Stimulated activated CD8-positive, alpha-beta memory T cell treated with anti-CD3 and anti-CD28 coated beads, Interleukin-4, amount 100 ng/mL, for 48 hours (primary cell): ENCODE measurements around the gene JAK1.
"Not testable (repeated sequence)": the region's sequence is repeated elsewhere in the genome, so short reads cannot be mapped to it uniquely, and the experiment has no call there.

Source experiments
- DNase-seq: peaks from one replicate; pipeline ENCODE4 v3.0.0-alpha.2; 2020

JAK1 gene

DNA sequence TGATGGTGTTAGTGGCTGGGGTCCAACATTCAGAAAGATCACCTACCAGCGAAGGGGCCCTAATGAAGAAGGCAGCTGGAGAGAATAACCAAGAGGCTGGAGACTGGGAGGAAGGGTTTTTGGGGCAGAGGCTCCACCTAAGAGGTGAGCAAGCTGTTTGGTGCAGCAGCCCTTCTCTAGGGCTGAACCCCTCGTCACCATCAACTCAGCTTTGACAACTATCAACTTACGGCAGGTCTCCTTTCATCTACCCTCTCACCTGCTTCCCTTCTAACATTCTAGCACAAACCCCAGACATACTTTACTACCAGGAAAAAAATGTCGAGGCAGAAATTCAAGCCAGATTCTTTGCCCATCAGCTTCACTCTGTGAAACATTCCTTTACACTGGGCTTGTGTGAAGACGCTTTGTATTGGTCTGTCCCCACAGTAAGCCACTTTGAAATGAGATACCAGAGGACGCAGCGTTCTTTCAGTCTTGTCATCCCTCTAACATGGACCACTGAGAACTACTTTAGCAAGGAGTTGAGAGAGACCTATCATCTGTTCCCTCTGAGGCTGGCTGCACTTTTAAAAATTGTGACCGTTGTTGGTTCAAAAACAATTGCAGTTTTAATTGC, 136.8 kb downstream of the JAK1 start:
- DNase-seq: no peak

DNA sequence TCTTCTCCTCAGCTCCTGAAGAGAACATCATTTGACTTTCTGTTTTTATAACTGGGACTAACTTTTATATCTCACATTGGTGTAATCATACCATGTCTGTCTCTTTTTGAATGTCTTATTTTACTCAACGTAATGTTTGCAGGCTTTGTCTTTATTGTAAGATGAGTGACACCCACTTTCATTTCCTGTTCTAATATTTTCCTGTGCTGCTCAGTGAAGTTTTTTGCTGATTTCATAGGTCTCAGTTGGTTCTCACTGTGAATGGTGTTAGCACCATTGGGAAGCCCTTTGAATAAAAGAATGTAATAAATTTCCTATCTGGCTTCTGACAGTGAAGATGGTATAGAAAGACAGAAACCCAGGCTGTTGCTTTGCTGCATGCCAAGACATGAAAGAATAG, 137.5 kb downstream of the JAK1 start:
- no peak for DNase-seq

DNA sequence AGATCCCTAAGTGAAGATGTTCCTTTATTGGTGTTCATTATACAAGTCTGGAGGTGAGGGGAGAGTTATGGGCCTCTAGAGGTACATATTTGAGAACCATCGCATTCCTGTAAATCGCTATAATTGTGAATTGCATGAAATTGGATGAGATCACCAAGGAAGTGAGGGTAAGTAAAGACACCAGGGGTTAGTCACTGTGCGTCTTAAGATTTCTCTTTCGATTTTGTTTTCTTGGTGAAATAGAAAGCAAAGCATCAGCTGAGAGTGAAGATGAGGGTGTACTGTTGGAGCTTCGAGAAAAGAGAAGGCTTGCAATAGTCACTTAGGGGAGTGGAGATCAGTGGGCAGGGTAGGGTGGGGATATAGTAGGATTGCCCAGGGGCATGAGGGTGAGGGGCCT, 139.4 kb downstream of the JAK1 start:
- DNase-seq: no peak

DNA sequence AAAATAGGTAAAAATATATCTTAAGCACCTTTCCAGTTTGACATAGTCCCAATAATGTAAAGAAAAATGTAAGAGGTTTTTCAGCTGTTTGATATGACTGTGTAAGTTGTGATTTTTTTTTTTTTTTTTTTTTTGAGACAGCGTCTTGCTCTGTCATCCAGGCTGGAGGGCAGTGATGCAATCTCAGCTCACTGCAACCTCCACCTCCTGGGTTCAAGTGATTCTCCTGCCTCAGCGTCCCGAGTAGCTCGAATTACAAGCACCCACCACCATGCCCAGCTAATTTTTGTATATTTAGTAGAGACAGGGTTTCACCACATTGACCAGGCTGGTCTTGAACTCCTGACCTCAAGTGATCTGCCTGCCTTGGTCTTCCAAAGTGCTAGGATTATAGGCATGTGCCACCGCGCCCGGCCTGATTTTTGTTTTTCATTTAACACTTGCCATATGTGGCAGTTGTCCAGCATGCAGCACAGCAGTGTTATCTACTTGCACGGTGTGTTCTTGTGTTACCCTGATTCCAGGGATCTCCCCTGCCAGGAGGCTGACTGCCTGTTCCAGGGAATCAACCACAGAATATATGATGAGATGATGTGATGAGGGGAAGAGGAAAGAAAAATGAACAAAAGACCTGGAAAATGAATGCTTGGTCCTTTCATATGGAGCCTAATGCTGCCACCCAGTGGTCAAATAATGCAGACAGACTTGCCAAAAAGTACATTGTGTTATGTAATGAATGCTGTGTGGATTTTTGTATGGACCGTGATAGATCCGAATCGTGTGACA, 142.5 kb downstream of the JAK1 start:
- peak; percentile 67 for DNase-seq

DNA sequence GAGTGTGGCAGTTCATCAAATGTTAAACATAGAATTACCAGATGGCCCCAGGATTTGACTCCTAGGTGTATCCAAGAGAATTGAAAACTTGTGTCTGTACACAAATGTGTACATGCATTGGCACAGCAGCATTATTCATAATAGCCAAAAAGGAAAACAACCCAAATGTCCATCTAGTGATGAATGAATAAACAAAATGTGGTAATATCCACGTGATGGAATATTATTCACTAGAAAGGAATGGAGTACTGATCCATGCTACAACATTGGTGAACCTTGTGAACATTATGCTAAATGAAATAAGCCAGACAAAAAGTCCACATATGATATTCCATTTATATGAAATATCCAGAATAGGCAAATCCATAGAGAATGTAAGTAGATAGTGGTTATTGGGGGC, 143.7 kb downstream of the JAK1 start:
- DNase-seq: no peak

DNA sequence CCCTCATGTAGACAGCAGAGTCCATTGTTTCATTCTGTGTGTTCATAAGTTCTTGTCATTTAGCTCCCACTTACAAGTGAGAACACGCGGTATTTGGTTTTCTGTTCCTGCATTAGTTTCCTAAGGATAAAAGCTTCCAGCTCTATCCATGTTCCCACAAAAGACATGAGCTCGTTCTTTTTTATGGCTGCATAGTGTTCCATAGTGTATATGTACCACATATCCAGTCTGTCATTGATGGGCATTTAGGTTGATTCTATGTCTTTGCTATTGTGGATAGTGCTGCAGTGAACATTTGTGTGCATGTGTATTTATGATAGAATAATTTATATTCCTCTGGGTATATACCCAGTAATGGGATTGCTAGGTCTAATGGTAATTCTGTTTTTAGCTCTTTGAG, 145.8 kb downstream of the JAK1 start:
- DNase-seq: not testable (repeated sequence)

DNA sequence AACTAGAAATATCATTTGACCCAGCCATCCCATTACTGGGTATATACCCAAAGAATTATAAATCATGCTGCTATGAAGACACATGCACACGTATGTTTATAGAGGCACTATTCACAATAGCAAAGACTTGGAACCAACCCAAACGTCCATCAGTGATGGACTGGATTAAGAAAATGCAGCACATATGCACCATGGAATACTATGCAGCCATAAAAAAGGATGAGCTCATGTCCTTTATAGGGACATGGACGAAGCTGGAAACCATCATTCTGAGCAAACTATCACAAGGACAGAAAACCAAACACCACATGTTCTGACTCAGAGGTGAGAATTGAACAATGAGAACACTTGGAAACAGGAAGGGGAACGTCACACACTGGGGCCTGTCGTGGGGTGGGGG, 149.0 kb downstream of the JAK1 start:
- not testable (repeated sequence) for DNase-seq

DNA sequence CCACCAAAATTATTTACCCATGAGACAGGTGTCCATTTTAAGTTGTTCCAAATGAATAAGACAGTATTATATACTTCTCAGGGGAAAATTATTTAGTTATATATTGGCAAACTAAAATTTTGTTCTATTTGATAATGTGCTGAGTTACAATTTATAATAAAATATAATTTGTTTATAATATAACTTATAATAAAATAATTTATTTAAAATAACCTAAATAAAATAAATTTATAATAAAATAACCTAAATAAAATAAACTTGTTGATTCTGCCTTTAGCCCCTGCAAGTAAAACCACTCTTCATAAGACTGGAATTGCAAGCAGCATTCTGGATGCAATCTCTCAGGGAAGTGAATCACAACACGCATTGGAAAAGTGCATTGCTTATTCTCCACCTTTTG, 151.9 kb downstream of the JAK1 start:
- no peak for DNase-seq

DNA sequence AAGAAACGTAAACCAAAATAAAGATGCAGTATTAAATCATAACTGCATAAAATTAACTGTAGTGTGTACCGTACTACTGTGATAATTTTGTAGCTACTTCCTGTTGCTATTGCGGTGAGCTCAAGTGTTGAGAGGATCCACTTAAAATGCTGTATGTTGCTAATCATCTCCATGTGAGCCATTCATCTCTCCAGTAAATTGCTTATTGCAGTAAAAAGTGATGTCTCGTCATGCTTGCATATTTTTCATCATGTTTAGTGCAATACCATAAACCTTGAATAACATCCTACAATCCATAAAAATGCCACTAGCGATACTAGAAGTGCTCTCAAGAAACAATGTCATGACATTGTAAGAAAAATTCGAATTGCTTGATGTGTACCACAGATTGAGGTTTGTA, 155.2 kb downstream of the JAK1 start:
- no peak for DNase-seq

DNA sequence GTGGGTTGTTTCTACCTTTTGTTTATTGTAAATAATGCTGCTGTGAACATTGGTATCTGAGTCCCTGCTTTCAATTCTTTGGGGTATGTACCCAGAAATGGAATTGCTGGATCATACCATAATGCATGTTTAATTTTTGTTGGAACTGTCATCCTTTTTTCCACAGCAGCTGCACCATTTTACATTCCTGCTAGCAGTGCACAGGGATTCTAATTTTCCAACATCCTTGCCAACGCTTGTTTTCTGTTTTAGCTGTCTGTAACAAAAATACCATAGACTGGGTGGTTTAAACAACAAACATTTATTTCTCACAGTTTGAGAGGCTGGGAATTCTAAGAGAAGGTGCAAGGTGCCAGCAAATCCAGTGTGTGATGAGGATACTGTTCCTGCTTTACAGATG, 156.3 kb downstream of the JAK1 start:
- no peak for DNase-seq

DNA sequence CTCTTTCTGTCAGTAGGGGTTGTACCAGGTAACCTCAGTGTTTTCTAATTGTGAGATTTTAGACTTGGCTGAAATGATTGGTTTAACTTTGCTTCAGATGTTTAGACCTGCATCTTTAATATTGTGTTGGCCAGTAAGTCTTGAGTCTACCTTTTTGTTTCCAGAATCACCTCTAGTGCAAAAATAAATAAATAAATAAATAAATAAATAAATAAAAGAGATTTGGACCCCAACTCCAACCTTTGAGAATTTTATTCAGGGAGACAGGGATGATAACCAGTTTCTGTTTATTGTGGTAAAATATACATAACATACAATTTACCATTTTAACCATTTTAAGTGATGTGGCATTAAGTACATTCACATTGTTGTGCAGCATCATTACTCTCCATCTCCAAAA, 157.0 kb downstream of the JAK1 start:
- DNase-seq: no peak

DNA sequence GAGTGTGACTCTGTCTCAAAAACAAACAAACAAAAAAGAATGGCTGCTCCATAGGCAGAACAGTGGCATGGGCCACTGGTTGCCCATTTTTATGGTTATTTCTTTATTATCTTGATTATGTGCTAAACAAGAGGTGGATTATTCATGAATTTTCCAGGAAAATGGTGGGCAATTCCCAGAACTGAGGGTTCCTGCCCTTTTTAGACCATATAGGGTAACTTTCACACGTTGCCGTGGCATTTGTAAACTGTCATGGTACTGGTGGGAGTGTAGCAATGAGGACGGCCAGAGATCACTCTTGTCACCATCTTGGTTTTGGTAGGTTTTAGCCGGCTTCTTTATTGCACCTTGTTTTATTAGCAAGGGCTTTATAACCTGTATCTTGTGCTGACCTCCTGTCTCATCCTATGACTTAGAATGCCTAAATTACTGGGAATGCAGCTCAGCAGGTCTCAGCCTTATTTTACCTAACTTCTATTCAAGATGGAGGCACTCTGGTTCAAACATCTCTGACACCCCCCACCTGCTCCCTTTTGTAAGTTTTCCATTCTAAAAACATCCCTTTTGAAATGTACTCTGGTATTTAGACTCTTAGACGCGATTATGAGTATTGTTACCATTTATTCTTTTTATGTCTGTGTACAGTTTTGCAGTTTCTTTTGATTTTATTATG, 164.4 kb downstream of the JAK1 start:
- no peak for DNase-seq

DNA sequence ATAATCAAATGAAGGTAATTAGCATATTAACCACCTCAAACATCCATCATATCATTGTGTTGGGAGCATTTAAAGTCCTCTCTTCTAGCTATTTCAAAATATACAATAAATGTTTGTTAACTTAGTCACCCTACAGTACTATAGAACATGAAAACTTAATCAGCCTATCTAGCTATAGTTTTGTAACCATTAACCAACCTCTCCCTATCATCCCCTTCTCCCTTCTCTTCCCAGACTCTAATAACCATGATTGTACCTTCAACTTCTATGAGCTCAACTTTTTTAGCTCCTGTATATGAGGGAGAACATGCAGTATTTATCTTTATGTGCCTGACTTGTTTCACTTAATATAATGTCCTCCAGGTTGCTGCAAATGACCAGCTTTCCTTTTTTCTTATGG, 167.5 kb downstream of the JAK1 start:
- DNase-seq: no peak

DNA sequence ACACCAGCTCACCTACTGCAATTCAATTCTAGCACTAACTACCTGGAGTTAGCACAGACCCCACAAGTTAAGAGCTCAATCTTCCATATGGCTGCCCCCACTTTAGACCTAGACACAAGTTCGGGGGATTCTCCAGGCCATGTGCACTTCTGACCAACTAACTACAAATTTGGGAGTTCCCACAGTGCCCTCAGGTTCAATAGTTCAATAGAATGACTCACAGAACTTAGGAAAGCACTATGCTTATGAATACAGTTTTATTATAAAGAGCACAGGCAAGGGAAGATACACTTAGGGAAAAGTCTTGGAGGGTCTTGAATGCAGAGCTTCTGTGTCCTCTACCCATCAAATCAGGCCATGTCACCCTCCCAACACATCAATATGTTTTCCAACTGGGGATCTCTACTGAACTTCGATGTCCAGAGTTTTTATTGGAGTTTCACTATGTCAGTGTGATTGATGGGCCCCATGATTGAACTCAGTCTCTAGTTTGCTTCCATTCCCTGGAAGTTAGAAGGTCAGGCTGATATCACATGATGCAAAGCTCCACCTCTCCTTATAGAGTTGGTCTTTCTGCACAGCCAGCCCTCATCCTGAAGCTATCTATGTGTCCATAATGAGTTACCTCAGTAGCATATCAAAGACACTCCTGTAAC, 175.4 kb downstream of the JAK1 start:
- DNase-seq: no peak
